Measurements from ENCODE around the gene EMILIN2.
A peak's percentile ranks its signal among the peaks of the same experiment; 100 is the strongest.
"Not testable (repeated sequence)": the region's sequence is repeated elsewhere in the genome, so short reads cannot be mapped to it uniquely, and the experiment has no call there.

EMILIN2 gene

DNA sequence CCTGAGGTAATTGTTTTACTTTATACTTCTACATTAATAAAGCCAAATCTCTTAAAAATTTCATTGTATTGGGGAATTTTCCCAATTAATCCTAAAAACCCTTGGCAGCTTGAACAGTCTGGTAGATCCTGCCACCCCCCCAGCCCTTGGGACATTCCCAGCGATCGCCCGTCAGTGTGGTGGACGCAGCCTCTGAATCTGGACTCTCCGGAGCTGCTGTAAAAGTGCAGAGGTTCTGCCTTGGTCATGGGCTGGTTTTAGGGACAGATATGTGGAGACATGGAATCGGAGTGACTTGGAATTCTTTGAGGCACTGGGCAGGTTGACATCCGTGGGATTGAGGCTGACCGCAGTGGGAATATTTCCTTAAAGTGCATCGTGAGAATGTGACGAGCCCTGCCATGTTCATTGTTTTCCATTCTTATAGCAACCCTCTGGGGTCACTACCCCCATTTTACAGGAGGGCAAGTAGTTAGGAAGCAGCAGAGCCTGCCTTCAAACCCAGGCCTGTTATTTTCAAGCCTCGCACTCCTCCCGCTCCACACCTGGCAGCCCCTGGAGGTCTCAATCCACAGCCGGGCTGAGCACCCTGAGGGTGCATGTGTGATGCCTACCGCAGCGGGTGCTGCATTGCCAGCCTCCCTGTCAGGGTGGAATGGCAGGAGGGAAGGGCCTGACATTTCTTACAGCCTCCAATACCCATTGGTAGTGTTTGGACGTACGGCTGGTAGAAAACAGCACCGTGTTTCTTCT lies 6.5 kb downstream of the EMILIN2 start:
- H3K4me3 ChIP-seq (ENCODE audit: control insufficient read depth, low read depth, low read length) = no peak overlapping the region
- TF ChIP-seq, protein P1, sequence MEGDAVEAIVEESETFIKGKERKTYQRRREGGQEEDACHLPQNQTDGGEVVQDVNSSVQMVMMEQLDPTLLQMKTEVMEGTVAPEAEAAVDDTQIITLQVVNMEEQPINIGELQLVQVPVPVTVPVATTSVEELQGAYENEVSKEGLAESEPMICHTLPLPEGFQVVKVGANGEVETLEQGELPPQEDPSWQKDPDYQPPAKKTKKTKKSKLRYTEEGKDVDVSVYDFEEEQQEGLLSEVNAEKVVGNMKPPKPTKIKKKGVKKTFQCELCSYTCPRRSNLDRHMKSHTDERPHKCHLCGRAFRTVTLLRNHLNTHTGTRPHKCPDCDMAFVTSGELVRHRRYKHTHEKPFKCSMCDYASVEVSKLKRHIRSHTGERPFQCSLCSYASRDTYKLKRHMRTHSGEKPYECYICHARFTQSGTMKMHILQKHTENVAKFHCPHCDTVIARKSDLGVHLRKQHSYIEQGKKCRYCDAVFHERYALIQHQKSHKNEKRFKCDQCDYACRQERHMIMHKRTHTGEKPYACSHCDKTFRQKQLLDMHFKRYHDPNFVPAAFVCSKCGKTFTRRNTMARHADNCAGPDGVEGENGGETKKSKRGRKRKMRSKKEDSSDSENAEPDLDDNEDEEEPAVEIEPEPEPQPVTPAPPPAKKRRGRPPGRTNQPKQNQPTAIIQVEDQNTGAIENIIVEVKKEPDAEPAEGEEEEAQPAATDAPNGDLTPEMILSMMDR (conservative IDR thresholded peaks at IDR 0.05; ENCODE audit: control insufficient read depth, insufficient read depth, low read depth, low read length) = no peak
- no peak for DNase-seq (ENCODE audit: low read depth)

DNA sequence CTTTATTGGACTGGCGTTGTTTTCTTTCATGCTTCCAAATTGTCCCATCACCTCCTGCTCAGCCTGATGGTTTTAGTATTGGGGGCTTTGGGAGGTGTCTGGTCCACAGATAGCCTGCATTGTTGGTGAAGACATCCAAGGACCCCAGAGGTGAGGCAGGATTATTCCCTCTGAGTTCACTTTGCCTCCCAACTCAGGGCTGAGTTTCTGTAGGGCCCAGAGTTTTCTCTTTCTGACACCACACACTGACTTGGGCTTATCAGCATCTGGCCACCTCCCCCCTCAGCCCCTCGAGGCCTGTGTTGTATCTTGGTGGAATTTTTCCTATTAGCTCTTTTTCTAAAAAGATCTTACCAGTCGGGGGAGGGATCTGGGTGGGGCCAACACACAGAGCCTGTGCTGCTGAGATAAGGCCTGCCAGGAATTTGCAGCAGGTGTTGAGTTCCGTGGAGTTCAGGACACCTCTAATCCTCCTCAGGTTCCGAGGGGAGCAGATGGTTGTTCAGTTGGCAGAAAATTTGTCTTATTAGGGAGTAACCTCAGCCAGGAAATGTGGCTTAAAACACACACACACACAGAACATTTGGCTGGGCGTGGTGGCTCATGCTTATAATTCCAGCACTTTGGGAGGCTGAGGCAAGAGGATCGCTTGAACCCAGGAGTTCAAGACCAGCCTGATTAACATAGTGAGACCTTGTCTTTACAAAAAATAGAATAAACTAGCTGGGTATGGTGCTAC lies 7.3 kb downstream of the EMILIN2 start:
- TF ChIP-seq, protein P1 (conservative IDR thresholded peaks at IDR 0.05; ENCODE audit: control insufficient read depth, insufficient read depth, low read depth, low read length) = no peak
- no peak for DNase-seq (ENCODE audit: low read depth)
- no peak overlapping the region for H3K4me3 ChIP-seq (ENCODE audit: control insufficient read depth, low read depth, low read length)

- no peak for DNase-seq (ENCODE audit: low read depth)
- H3K4me3 ChIP-seq (ENCODE audit: control insufficient read depth, low read depth, low read length) = no peak overlapping the region
- TF ChIP-seq, protein P1 (conservative IDR thresholded peaks at IDR 0.05; ENCODE audit: control insufficient read depth, insufficient read depth, low read depth, low read length) = no peak
Observed at GRCh38 chr18:2854875-2855274, 8.1 kb downstream of the EMILIN2 start.

- no peak for DNase-seq (ENCODE audit: low read depth)
- TF ChIP-seq, protein P1 (conservative IDR thresholded peaks at IDR 0.05; ENCODE audit: control insufficient read depth, insufficient read depth, low read depth, low read length) = no peak
- H3K4me3 ChIP-seq (ENCODE audit: control insufficient read depth, low read depth, low read length) = no peak overlapping the region
Observed at GRCh38 chr18:2855560-2856350, 8.9 kb downstream of the EMILIN2 start.

GRCh38 chr18:2856547-2857170 lies 9.9 kb downstream of the EMILIN2 start:
- no peak overlapping the region for H3K4me3 ChIP-seq (ENCODE audit: control insufficient read depth, low read depth, low read length)
- peak; percentile 52 for DNase-seq (ENCODE audit: low read depth)
- TF ChIP-seq, protein P1 (conservative IDR thresholded peaks at IDR 0.05; ENCODE audit: control insufficient read depth, insufficient read depth, low read depth, low read length) = no peak

DNA sequence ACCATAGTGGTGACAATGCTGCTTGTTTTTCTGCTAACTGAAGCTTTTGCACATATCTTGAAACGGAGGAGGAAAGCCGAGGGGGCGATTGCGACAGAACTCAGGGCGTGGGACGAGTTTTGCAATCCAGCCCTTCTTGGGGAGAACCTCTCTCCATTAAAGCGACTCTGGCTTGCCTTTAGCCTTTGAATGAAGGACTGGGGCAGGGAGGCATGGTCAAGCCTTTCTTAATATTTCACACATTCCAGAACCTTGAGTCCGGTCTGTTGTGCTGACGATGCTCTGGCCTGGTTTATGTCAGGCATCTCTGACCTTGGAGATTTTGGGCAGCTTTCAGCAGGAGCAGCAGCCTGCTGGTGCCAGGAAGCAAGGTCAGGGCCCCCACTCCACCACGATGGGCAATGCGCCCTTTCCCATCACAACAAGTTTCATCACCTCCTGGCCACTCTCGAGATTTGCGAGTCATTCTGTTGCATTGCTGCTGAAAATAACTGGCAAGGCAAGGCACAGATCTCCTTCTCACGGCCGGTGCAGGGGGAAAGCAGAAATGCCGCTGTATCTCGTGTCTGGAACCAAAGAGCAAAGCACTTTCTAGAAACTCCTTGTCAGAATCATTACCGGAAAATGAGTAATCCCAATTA lies 10.8 kb downstream of the EMILIN2 start:
- no peak overlapping the region for H3K4me3 ChIP-seq (ENCODE audit: control insufficient read depth, low read depth, low read length)
- TF ChIP-seq, protein P1 (conservative IDR thresholded peaks at IDR 0.05; ENCODE audit: control insufficient read depth, insufficient read depth, low read depth, low read length) = no peak
- DNase-seq (ENCODE audit: low read depth) = peak; percentile 99

- H3K4me3 ChIP-seq (ENCODE audit: control insufficient read depth, low read depth, low read length); DNase-seq (ENCODE audit: low read depth): not testable (repeated sequence)
Observed at GRCh38 chr18:2860397-2860796, 13.6 kb downstream of the EMILIN2 start.

- not testable (repeated sequence) for DNase-seq (ENCODE audit: low read depth); H3K4me3 ChIP-seq (ENCODE audit: control insufficient read depth, low read depth, low read length)
Observed at GRCh38 chr18:2863997-2864396, 17.2 kb downstream of the EMILIN2 start.

GRCh38 chr18:2866465-2866864 lies 19.7 kb downstream of the EMILIN2 start:
- H3K4me3 ChIP-seq (ENCODE audit: control insufficient read depth, low read depth, low read length); DNase-seq (ENCODE audit: low read depth): not testable (repeated sequence)
